BE2C (cell line): Measurements from ENCODE around the gene RRN3.
A peak's percentile ranks its signal among the peaks of the same experiment; 100 is the strongest.
"Not testable (repeated sequence)": the region's sequence is repeated elsewhere in the genome, so short reads cannot be mapped to it uniquely, and the experiment has no call there.

ENCODE experiments used
- DNase-seq: peaks from one replicate; pipeline ENCODE4 v3.0.0-alpha.2; 2020
- H3K27me3 ChIP-seq: fragments of 250-450 bp; sonication (Bioruptor Pico); 2 replicates; pipeline ENCODE4 v1.5.1; 2020; ENCODE audit warnings: mild to moderate bottlenecking
- H3K36me3 ChIP-seq: fragments of 250-450 bp; sonication (Bioruptor Pico); 2 replicates; pipeline ENCODE4 v1.5.1; 2020; ENCODE audit warnings: mild to moderate bottlenecking
- H3K4me1 ChIP-seq: fragments of 250-450 bp; sonication (Bioruptor Pico); 2 replicates; pipeline ENCODE4 v1.5.1; 2020
- H3K4me3 ChIP-seq: 2 replicates; pipeline ENCODE4 v1.5.1; 2011; ENCODE audit warnings: low read depth, low read length
- H3K9me3 ChIP-seq: fragments of 250-450 bp; sonication (Bioruptor Pico); 2 replicates; pipeline ENCODE4 v1.5.1; 2020
- TF ChIP-seq, protein P1 (sequence below): IDR thresholded peaks from 2 replicates; pipeline ENCODE4 v1.5.1; 2012; ENCODE audit warnings: mild to moderate bottlenecking, low read depth, low read length

RRN3 gene

DNA sequence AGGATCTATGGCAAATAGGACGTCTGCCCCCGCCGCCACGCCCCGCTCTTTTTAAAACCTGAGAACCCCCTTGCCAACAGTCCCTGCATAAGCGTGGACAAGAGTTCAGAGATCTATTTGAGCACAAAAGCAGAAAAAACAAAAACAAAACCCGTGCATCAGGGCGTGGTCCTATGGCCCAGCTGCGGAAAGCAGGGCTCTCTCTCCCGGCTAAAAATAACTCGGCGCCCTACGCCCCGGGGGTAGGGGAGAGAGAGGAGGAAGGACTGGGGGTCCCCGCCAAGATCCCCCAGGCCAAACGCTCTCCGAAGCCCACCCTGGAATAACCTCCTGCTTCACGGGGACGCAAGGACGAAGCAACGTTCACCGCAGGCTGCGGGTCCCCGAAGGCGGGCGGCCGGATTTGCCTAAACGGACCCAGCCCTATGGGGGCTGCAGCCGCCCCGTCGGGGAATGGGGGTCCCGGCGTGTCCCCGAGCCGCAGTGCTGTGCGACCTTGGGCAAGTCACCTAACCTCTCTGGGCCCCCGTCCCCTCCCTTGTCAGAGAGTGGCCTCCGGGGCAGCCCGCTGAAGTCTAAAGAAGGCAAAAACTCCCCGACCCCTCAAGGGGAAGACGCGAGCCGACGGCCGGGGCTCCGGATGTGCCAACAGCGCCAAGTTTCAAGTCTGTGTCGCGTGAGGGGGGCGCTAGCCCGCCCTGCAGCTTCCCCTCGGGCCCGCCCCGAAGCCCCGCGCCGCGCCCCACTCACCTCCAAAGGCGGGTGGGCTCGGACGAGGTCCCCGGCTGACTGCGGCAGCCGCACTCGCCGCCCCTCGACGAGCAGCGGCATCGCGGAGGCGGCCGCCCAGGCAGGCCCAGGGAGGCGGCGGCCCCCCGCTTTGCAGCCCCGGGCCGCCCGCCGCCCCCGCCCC, 38.7 kb downstream of the RRN3 start:
- no peak for DNase-seq
- Histone ChIP-seq H3K36me3 (peaks cover 13% of the 10 kb centered on the region), H3K4me3 (peak overlapping the region; percentile 85), H3K4me1 (no peaks in the 10 kb centered on the region), H3K27me3 (no peaks in the 10 kb centered on the region), H3K9me3 (no peaks in the 10 kb centered on the region)
- TF ChIP-seq, protein P1, sequence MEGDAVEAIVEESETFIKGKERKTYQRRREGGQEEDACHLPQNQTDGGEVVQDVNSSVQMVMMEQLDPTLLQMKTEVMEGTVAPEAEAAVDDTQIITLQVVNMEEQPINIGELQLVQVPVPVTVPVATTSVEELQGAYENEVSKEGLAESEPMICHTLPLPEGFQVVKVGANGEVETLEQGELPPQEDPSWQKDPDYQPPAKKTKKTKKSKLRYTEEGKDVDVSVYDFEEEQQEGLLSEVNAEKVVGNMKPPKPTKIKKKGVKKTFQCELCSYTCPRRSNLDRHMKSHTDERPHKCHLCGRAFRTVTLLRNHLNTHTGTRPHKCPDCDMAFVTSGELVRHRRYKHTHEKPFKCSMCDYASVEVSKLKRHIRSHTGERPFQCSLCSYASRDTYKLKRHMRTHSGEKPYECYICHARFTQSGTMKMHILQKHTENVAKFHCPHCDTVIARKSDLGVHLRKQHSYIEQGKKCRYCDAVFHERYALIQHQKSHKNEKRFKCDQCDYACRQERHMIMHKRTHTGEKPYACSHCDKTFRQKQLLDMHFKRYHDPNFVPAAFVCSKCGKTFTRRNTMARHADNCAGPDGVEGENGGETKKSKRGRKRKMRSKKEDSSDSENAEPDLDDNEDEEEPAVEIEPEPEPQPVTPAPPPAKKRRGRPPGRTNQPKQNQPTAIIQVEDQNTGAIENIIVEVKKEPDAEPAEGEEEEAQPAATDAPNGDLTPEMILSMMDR = 0 out of 2 replicates have a peak, but pooled peaks have one; percentile 15

DNA sequence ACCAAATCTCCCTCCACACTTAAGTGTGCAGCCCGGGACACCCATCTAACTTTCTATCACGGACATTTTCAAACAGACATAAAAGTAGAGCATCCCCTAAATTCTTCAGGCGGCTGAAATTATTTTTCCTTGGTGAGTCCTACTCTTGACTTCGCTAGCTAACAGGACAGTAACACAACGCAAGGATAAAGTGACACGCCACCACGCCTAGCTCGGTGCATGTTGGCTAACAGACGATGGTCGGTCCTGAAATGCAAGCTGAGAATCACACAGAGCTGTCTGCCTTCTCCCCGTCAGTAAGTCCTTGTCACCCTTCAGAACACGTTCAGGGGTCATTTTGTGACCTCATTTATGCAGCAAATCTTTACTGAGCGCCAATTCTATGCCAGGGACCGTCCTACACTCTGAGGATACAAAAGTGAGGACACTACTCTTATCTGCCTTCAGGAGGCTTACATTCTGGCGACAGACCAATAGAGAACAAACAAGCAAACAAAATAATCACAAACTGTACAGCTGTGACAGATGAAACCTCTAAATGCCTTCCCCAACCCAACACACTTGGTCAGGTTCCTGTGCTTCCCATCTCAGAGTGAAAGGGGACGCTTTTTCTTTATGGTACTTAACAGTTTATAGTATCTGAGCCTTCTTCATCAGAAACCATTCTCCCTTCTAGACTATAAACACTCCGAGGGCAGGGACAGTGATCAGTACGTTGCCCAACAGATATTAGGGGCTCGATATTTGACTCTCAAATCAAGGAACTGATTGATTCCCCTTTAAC, 39.5 kb downstream of the RRN3 start:
- H3K27me3 ChIP-seq = no peaks in the 10 kb centered on the region
- TF ChIP-seq, protein P1 = no peak
- H3K4me1 ChIP-seq = no peaks in the 10 kb centered on the region
- DNase-seq = no peak
- H3K36me3 ChIP-seq = peaks cover 9% of the 10 kb centered on the region
- H3K4me3 ChIP-seq = peak overlapping the region; percentile 85
- H3K9me3 ChIP-seq = no peaks in the 10 kb centered on the region

DNA sequence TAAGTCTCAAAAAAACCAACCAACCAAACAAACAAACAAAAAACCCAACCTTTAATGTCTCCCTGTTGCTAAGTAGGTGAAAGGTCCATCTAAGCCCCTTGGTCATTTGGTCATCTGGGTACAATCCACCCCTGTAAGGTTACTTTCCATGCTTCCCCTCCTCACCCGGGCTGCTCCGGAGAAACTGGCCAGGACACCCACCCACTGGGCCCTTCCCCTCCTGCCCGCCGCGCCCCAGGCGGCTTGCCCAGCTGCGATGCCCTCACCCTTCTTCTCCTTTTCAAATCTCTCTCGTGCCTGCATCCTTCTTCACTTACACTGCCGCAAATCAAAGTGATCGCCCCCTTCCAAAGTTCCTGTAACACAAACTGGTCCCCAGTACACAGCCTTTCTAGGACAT, 40.2 kb downstream of the RRN3 start:
- Histone ChIP-seq H3K4me1 (no peaks in the 10 kb centered on the region), H3K27me3 (no peaks in the 10 kb centered on the region), H3K36me3 (peaks cover 3% of the 10 kb centered on the region; the same call in 1 of the 2 replicates), H3K9me3 (no peaks in the 10 kb centered on the region), H3K4me3 (no peak overlapping the region)
- DNase-seq = no peak
- TF ChIP-seq, protein P1 = no peak

DNA sequence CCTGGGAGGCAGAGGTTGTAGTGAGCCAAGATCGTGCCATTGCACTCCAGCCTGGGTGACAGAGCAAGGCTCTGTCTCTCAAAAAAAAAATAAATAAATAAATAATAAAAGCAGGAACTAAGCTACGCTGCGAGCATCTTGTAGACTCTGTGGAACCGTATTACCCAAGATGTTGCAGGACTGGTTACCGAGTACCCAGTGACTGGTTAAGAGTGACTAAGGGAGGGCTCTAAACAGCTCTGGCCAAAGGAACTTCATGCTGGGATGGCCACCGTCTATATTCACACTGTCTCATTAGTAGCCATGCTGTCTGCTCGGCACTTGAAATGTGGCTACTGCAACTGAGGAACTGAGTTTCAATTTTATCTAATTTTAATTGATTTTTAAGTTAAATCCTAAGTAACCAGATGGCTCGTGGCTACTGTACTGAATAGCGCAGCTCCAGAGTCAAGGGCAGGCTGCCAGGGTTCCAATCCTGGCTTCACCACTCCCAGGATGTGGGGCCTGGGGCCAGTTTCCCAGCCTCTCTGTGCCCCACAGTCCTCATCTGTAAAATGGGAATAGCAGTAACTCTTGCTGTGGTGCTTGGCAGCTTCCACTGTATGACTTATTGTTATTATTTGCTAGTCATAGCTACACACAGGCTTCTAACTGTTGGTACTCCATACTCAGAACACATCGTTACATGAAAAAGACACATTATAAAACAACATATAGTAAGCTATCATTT, 41.2 kb downstream of the RRN3 start:
- DNase-seq = peak; percentile 49
- H3K4me1 ChIP-seq = no peaks in the 10 kb centered on the region

DNA sequence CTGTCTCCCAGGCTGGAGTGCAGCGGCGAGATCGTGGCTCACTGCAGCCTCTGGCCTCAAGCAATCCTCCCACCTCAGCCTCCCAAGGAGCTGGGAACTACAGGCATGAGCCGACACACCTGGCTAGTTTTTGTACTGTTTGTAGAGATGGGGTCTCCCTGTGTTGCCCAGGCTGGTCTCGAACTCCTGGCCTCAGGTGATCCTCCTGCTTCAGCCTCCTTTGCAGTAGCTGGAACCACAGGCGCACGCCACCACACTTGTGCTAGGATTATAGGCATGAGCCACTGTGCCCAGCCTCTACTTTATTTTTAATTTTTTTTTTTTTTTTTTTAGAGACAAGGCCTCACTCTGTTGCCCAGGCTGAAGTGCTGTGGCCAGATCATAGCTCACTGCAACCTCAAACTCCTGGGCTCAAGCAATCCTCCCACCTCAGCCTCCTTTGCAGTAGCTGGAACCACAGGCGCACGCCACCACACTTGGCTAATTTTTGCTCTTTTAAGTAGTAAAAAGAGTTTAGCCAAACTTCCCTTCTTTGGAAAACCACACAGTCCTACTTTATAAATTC, 42.6 kb downstream of the RRN3 start:
- no peak overlapping the region for H3K4me3 ChIP-seq
- no peak for DNase-seq
- H3K27me3 ChIP-seq = no peaks in the 10 kb centered on the region
- H3K9me3 ChIP-seq = no peaks in the 10 kb centered on the region
- H3K36me3 ChIP-seq = peaks cover 5% of the 10 kb centered on the region
- TF ChIP-seq, protein P1 = no peak
- H3K4me1 ChIP-seq = no peaks in the 10 kb centered on the region

More for the DNA sequence above, 41.2 kb downstream of the RRN3 start:
- Histone ChIP-seq H3K27me3 (no peaks in the 10 kb centered on the region), H3K36me3 (no peaks in the 10 kb centered on the region), H3K4me3 (no peak overlapping the region), H3K9me3 (no peaks in the 10 kb centered on the region)
- TF ChIP-seq, protein P1 = no peak

DNA sequence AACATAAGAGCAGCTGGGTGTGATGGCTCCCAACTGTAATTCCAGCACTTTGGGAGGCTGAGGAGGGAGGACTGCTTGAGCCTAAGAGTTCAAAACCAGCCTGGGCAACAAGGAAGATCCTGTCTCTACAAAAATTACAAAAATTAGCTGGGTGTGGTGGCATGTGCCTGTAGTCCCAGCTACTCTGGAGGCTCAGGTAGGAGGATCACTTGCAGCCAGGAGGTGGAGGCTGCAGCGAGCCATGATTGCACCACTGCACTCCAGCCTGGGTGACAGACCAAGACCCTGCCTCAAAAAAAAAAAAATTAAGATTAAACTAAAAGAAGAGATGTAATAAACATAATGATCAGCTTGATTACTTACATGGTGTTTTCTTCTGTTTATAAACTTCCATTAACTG, 43.6 kb downstream of the RRN3 start:
- not testable (repeated sequence) for H3K4me1 ChIP-seq, H3K27me3 ChIP-seq, H3K36me3 ChIP-seq, H3K9me3 ChIP-seq, H3K4me3 ChIP-seq, DNase-seq
